Measurements from ENCODE around the gene CD69.

Gene CD69

DNA sequence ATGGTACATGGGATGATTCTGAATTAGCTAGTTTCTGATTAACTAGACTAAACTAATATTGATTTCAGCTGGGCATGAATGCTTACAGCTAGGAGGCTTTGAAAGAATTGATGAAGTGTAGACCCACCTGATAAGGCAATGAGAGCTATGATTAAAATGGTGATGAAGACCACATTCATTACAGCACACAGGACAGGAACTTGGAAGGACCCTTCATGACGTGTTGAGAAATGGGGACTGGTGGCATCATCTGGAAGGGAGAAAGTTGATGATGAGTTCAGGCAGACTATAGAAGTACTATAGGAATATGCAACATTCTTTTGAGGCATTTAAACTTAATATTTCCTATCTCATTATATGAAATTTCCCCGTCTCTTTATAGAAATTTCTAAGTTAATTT is 4.5 kb downstream of the CD69 start:
- Histone ChIP-seq H3K36me3 (replicated peaks; ENCODE audit: low read depth, low read length) (no peaks in the 10 kb centered on the region), H3K79me2 (ENCODE audit: low read length) (peaks cover 15% of the 10 kb centered on the region), H2AFZ (ENCODE audit: low read depth, low read length) (no peak overlapping the region), H3K27me3 (ENCODE audit: low read depth, low read length) (no peaks in the 10 kb centered on the region), H4K20me1 (ENCODE audit: insufficient read depth, low read length) (no peaks in the 10 kb centered on the region), H3K27ac (ENCODE audit: low read length) (no peak overlapping the region), H3K9me3 (ENCODE audit: insufficient read depth, low read length) (no peaks in the 10 kb centered on the region), H3K4me2 (ENCODE audit: low read length) (no peak overlapping the region), H3K4me3 (ENCODE audit: low read length) (no peak overlapping the region), H3K4me1 (ENCODE audit: low read length) (peaks cover 38% of the 10 kb centered on the region), H3K9ac (ENCODE audit: low read length) (no peak overlapping the region)
- no peak for TF ChIP-seq CTCF (IDR thresholded peaks at IDR 0.05; ENCODE audit: low read depth, low read length)
- TF ChIP-seq EZH2phosphoT487 (IDR thresholded peaks at IDR 0.05; ENCODE audit: low read depth) = no peak

GRCh38 chr12:9755567-9755966 is 5.1 kb downstream of the CD69 start:
- Histone ChIP-seq H3K9ac (ENCODE audit: low read length) (no peak overlapping the region), H3K4me1 (ENCODE audit: low read length) (peaks cover 35% of the 10 kb centered on the region), H3K79me2 (ENCODE audit: low read length) (peaks cover 15% of the 10 kb centered on the region), H3K27me3 (ENCODE audit: low read depth, low read length) (no peaks in the 10 kb centered on the region), H3K27ac (ENCODE audit: low read length) (no peak overlapping the region), H3K9me3 (ENCODE audit: insufficient read depth, low read length) (no peaks in the 10 kb centered on the region), H3K4me2 (ENCODE audit: low read length) (no peak overlapping the region), H2AFZ (ENCODE audit: low read depth, low read length) (no peak overlapping the region), H4K20me1 (ENCODE audit: insufficient read depth, low read length) (no peaks in the 10 kb centered on the region), H3K36me3 (replicated peaks; ENCODE audit: low read depth, low read length) (no peaks in the 10 kb centered on the region), H3K4me3 (ENCODE audit: low read length) (no peak overlapping the region)
- TF ChIP-seq CTCF (IDR thresholded peaks at IDR 0.05; ENCODE audit: low read depth, low read length) (no peak), EZH2phosphoT487 (IDR thresholded peaks at IDR 0.05; ENCODE audit: low read depth) (no peak)

DNA sequence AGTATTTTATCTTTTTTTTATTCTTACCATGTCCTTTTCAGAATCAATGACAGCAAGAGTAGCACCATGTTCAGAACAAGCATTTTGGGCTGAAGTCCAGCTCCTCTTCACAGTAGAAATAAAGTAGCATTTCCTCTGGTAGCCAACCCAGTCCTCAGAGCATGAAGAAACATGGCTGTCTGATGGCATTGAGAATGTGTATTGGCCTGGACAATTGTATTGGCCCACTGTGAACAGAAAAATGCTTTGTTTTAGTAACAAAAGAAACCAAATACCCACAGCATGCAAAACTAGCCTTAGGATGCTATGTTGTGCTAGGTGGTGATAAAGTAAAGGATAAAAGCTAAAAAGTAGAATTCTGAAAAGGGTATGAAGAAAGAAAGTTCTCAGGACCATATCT is 5.7 kb downstream of the CD69 start:
- H3K9ac ChIP-seq (ENCODE audit: low read length) = no peak overlapping the region
- no peaks in the 10 kb centered on the region for H3K36me3 ChIP-seq (replicated peaks; ENCODE audit: low read depth, low read length)
- no peaks in the 10 kb centered on the region for H3K27me3 ChIP-seq (ENCODE audit: low read depth, low read length)
- no peak overlapping the region for H2AFZ ChIP-seq (ENCODE audit: low read depth, low read length)
- H3K4me1 ChIP-seq (ENCODE audit: low read length) = peaks cover 35% of the 10 kb centered on the region
- H3K79me2 ChIP-seq (ENCODE audit: low read length) = peaks cover 13% of the 10 kb centered on the region
- H3K9me3 ChIP-seq (ENCODE audit: insufficient read depth, low read length) = no peaks in the 10 kb centered on the region
- H3K4me2 ChIP-seq (ENCODE audit: low read length) = no peak overlapping the region
- no peak for TF ChIP-seq EZH2phosphoT487 (IDR thresholded peaks at IDR 0.05; ENCODE audit: low read depth)
- TF ChIP-seq CTCF (IDR thresholded peaks at IDR 0.05; ENCODE audit: low read depth, low read length) = no peak
- H3K4me3 ChIP-seq (ENCODE audit: low read length) = no peak overlapping the region
- no peaks in the 10 kb centered on the region for H4K20me1 ChIP-seq (ENCODE audit: insufficient read depth, low read length)
- H3K27ac ChIP-seq (ENCODE audit: low read length) = no peak overlapping the region

DNA sequence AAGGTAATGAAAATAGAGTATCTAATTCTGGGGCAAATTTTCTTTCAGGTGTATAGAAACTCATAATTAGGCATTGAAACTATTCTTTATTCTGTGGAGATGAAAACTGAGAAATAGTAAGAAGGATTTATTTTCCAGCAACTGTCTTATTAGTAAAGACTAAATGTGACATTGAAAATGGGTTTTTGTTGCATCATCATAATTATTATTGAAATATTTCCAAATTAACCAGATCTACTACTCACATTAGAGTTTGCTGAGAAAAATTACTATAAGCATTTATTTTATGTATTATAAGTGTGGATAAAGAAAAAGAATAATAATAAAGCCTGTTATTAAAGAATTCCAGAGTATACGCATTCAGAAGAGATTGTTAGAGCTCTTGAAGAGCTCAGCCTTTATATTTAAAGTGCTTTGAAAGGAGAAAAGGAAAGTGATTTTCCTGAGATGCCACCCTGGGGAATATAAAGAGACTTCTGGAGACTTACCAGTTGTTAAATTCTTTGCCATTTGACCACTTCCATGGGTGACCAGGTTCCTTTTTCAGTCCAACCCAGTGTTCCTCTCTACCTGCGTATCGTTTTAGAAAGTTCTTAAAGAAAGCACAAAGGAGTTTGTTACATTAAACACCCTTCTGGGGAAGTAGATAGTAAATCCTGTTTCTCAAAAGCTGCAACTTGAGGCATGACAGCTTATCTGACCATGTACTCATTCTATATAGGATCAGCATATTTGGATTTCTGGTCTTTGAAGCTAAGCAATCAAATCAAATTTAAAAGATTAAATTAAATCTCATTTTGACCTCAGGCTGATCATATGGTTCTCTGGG is 6.4 kb downstream of the CD69 start:
- no peaks in the 10 kb centered on the region for H3K36me3 ChIP-seq (replicated peaks; ENCODE audit: low read depth, low read length)
- H4K20me1 ChIP-seq (ENCODE audit: insufficient read depth, low read length) = no peaks in the 10 kb centered on the region
- no peak overlapping the region for H2AFZ ChIP-seq (ENCODE audit: low read depth, low read length)
- no peak overlapping the region for H3K4me2 ChIP-seq (ENCODE audit: low read length)
- no peaks in the 10 kb centered on the region for H3K27me3 ChIP-seq (ENCODE audit: low read depth, low read length)
- no peak overlapping the region for H3K4me3 ChIP-seq (ENCODE audit: low read length)
- no peak overlapping the region for H3K9ac ChIP-seq (ENCODE audit: low read length)
- TF ChIP-seq CTCF (IDR thresholded peaks at IDR 0.05; ENCODE audit: low read depth, low read length) (no peak), EZH2phosphoT487 (IDR thresholded peaks at IDR 0.05; ENCODE audit: low read depth) (no peak)
- peaks cover 29% of the 10 kb centered on the region for H3K4me1 ChIP-seq (ENCODE audit: low read length)
- H3K9me3 ChIP-seq (ENCODE audit: insufficient read depth, low read length) = no peaks in the 10 kb centered on the region
- no peak overlapping the region for H3K27ac ChIP-seq (ENCODE audit: low read length)
- H3K79me2 ChIP-seq (ENCODE audit: low read length) = peaks cover 7% of the 10 kb centered on the region; the same call in 1 of the 2 replicates

All from OCI-LY3 (cell line).